ENCODE measurements around the gene TNKS1BP1.

GRCh38 chr11:57323167-57323854, 1.4 kb downstream of the TNKS1BP1 start:
- no peak for TF ChIP-seq POLR2A (IDR thresholded peaks at IDR 0.05)
- TF ChIP-seq CTCF (IDR thresholded peaks at IDR 0.05) = no peak
- no peak for TF ChIP-seq POLR2AphosphoS5 (IDR thresholded peaks at IDR 0.05)
- no peak for TF ChIP-seq EP300 (IDR thresholded peaks at IDR 0.05)
